Measurements from ENCODE around the gene UST.
A peak's percentile ranks its signal among the peaks of the same experiment; 100 is the strongest.
"Not testable (repeated sequence)": the region's sequence is repeated elsewhere in the genome, so short reads cannot be mapped to it uniquely, and the experiment has no call there.

UST gene

GRCh38 chr6:149025061-149025460 lies 278.2 kb downstream of the UST start:
- no peak for DNase-seq

- DNase-seq = peak; percentile 36
Observed at GRCh38 chr6:149026530-149026942, 279.7 kb downstream of the UST start.

DNA sequence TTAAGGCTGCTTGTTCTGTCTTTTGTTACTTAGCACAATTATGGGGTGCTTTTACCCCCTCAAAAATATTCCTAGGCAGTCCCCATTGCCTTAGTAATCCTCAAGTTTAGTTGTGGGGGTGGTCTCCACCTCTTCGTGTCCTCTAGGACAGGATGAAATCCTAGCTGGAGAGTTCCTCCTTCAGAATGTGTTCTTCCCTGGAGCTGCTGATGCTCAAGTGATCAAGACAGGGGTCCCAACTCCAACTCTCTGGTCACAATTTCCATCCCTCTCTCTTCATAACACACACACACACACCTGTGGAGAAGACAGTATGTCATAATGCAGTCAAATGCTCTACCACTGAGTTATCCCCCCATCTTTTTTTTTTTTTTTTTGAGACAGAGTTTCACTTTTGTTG lies 280.7 kb downstream of the UST start:
- DNase-seq = no peak

- DNase-seq = peak; percentile 66
Observed at GRCh38 chr6:149028767-149029405, 282.1 kb downstream of the UST start.

DNA sequence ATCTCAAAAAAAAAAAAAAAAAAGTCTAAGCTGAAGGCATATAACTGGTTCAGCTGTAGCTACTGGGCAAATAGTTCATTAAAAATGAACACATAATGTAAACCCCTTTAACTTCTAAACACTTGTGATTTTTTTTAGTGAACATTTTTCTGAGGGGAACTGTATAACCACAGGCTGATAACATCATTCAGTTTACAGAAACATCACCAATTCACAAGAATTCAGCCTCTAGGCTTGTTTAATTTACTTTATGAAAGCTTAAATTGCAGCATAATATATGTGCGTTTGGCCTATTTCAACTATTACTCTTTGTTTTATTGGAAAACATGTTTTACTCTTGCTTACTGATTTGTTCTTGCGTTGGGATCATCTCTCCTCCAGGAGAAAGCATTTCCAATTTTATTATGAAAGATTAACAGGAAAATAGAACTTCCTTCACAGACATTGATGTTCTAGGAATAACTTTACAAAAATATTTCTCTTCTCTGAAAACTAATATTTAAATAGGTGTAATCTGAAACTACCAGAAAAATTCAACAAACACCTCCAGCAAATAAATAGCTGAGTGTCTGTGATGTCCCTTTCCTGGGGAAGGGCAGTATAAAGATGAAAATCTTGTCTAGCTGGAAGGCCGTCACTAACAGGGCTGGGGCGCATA lies 284.5 kb downstream of the UST start:
- no peak for DNase-seq

GRCh38 chr6:149031859-149032598 lies 285.2 kb downstream of the UST start:
- no peak for DNase-seq

DNA sequence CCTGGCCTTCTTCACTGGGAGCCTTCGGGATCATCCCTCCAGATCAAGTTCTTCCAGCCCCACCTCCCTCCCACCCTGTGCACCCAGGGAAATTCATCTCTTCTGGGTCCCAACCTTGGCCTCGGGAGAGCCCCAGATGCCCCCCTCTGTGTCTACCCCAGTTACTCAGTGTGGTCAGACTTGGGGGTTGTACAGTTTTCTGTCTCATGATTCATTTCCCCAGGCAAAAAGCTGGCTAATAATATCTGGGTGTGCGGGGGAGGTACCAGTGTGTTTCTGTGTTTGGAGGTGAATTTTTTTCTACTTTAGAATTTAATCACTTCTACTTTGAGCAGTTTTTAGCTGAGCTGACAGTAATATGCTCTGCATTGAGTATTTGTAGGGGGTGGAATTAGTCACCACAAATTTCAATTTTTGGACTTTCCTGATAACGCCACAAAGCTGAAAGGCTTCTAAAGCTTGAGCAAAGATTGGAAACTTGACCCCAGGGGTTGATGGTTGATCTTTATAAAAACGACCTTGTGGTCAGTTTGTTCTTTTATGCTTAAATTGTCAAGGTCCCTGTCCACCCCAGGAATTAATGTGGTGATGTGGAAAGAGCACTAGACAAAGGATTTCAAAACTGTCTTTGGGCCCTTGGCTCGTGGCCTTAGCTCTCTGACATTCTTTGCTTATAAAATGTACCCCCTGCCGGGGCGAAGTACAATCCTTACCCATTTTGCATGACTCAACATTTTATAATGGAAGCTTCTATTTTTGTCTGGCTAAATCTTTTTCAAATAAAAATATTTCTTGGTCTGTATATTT lies 286.0 kb downstream of the UST start:
- no peak for DNase-seq

GRCh38 chr6:149033454-149033853 lies 286.6 kb downstream of the UST start:
- DNase-seq = no peak

DNA sequence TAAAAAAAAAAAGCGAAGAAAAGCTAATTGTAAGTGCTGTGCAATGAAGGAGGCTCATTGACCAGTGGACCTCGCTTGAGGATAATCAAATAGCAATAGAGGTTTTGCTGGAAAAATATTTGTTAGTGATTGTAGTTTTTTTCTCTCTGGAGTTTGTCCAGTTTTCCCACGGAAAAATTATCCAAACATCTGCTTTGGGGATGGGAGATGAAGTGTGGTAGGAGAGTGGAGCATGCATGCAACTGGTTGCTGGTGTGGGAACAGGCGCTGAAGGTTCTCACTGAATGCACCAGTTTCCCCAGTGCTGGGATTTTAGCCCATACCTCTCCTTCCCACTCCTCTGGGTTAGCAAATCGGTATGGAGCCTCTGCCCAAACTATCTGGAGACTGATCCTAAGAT lies 288.9 kb downstream of the UST start:
- DNase-seq = no peak

DNA sequence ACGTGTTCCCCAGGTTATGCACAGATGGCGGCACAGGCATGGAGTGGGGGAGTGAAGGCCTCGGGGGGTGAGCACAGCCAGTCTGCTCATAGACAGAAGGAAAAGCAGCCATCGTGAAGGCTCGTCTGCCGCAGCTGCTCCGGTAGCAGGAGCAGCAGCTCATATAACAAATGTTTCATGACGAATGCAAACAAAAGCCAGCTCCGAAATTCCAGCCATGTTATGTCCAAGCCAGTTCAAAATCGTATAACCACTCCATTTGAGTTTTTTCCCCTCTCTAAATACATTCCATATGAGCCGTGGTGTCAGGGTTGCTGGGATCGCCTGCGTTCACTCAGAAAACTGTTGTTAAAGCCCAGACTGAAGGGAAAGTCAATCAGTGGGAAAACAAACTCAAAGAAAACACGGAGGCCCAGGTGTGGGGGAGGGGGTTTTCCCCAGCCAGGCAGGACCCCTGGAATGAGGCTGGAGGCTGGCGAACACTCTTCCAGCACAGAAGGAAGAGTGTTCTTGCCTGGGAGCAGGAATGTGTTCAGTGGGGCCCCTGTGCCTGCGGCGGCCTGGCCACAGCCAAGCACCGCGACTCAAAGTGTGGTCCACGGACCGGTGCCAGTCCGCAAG lies 290.3 kb downstream of the UST start:
- DNase-seq = no peak

DNA sequence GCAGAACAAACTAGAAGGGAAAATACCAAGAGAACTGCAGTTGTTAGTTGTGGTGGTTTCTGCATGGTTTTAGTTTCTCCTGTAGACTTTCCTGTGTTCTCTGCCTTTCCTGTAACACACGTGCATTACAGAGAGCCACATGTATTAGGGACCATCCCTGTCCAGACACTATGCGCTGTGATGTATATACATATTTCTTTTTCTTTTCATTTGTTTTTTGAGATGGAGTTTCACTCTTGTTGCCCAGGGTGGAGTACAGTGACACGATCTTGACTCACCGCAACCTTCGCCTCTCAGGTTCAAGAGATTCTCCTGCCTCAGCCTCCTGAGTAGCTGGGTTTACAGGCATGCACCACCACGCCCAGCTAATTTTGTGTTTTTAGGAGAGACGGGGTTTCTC lies 292.2 kb downstream of the UST start:
- not testable (repeated sequence) for DNase-seq

- DNase-seq = no peak
Observed at GRCh38 chr6:149041953-149042352, 295.1 kb downstream of the UST start.

DNA sequence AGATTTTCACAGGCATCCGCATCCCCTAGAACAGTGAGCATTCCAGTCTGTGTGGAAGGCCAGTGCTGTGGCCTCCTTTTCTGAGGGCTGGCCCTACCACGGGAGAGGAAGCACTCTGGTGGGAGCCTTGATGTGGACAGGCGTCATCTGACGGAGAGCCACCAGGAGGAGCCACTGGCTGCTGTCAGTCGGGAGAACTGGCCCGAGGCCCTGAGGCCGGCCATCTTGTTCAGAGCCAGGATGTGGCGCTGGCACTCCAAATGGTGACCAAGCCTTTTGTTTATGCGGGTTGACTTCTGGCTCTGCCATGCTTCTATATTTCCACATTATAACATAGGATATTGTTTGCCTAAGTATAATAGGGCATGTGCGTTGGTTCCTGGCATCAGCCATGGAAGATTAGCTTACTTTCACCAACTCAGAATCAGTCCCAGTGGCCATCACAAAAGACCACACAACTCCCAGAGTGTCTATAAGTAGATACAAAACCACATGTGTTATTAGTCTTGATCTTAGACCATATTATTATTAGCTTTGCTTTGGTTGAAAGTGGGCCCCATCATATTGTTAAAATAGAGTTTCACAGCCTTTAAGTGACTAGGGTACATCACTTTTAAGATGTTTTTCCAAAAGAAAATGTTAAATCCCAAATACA lies 296.8 kb downstream of the UST start:
- DNase-seq = peak; percentile 27

GRCh38 chr6:149044528-149044927 lies 297.7 kb downstream of the UST start:
- no peak for DNase-seq

- no peak for DNase-seq
Observed at GRCh38 chr6:149045404-149045803, 298.6 kb downstream of the UST start.

GRCh38 chr6:149046164-149046821 lies 299.5 kb downstream of the UST start:
- no peak for DNase-seq

GRCh38 chr6:149046822-149047246 lies 300.0 kb downstream of the UST start:
- no peak for DNase-seq

DNA sequence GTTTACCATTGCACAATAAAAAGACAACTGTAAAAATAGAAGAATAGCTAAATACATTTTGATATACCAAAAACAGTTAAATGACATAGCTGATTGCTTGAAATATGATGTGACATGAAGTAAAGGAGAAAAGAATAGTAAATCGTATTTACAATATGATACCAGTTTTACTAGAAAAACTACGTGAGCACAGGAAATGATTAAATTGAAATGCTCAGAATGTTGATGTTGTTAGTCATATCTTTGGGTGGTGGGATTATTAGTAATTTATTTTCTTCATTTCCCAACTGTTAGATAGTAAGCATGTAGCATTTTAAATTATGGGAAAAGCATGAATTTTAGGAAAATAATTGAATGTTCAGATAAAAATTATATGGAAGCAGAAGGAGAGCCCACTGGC lies 302.4 kb downstream of the UST start:
- no peak for DNase-seq

DNA sequence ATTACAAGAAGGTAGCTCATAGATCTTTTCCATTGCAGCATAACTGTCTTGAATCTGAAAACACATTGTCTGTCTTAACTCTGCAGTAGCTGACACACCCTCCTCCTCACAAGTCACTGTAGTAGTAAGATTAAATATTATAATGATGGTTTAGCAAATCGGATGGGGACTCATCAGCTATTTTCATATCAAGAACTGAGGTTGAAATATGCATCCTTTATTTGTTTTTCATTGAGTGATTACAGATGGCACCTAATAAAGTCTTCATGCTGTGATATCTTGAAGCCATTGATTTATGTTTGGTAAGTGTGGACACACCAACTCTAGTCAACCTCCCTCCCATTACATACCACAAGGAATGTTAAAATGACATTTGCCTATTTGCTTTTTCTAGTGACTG lies 303.3 kb downstream of the UST start:
- DNase-seq = no peak

DNA sequence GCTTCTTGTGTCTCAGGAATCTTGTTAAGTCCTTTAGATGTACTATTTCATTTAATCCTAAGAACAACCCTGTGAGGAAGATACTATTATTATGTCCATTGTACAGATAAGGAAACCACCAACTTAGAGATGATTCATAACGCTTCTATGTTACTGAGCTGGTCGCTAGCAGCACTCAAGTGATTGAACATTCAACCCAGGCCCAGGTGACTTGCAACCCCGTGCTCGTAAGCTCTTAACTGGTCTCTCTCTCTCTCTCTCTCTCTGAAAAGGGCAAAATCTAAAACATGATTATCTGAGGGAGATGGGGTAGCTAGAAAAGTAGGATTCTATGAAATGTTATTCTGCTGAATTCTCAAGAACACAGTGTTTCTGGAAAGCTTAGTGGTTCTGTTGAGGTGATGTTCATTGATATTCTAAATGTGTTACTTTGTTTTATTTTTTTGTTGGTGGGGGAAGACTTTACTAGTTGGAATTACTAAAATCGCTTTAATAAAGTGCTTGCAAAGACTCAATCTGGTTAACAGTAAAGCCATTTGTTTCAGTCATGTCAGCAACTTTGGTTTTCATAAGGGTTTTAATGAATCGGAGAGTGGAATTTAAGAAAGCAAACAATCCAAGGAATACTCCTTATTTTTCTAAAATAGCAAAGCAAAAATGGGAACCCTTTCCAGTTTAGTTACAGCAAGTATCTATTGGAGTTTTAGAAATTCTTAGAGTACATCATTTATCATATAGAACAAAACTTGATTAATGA lies 305.7 kb downstream of the UST start:
- no peak for DNase-seq

Measured in GDM1 (cell line).